ENCODE data around the gene ADARB1.

DNA sequence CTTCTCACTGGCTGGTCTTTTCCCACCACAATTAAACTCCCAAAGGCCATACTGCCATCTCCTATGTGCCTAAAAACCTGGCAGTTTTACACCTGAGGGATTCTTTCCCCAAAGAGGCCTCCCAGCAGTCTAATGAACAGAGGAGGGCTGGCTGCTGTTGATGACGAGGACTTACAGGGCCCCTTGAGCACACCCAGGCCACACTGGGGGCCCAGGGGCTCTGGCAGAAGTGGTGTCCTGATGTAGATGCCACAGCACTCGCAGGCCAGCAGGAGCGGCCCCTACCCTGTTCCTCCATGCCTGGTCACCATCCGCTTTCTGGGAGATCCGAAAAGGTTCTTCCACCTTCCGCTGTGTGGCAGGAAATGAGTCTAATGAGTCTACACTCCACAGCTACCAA, 189.2 kb downstream of the ADARB1 start:
- TF ChIP-seq EZH2 (IDR thresholded peaks at IDR 0.05; ENCODE audit: low read depth) = no peak
- TF ChIP-seq, protein P1, sequence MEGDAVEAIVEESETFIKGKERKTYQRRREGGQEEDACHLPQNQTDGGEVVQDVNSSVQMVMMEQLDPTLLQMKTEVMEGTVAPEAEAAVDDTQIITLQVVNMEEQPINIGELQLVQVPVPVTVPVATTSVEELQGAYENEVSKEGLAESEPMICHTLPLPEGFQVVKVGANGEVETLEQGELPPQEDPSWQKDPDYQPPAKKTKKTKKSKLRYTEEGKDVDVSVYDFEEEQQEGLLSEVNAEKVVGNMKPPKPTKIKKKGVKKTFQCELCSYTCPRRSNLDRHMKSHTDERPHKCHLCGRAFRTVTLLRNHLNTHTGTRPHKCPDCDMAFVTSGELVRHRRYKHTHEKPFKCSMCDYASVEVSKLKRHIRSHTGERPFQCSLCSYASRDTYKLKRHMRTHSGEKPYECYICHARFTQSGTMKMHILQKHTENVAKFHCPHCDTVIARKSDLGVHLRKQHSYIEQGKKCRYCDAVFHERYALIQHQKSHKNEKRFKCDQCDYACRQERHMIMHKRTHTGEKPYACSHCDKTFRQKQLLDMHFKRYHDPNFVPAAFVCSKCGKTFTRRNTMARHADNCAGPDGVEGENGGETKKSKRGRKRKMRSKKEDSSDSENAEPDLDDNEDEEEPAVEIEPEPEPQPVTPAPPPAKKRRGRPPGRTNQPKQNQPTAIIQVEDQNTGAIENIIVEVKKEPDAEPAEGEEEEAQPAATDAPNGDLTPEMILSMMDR (conservative IDR thresholded peaks at IDR 0.05) = no peak
